Measurements from ENCODE around the gene PLA2G5. TPM values are rescaled to one million over a fixed set of nuclear protein-coding genes. Genes with fewer than 3 reads are reported as not detected.
"Not testable (repeated sequence)": the region's sequence is repeated elsewhere in the genome, so short reads cannot be mapped to it uniquely, and the experiment has no call there.

The PLA2G5 gene
- total RNA-seq = under 1 TPM in 5 of 6 donors, not detected in 1; 0.12 to 0.67 (median 0.35) TPM
- polyA plus RNA-seq = 1 to 10 TPM; 1.7 to 2.0 TPM

- Histone ChIP-seq H3K27ac (no peak within 1 kb of the TSS), H3K4me1 (no peaks in the 10 kb centered on the region), H3K36me3 (no peaks in the 10 kb centered on the region), H3K4me3 (no peak within 1 kb of the TSS), H3K9me3 (no peaks in the 10 kb centered on the region), H3K27me3 (no peaks in the 10 kb centered on the region)
- intact Hi-C loops (cut with DNase I) = no loop called here
- TF ChIP-seq CTCF (IDR thresholded peaks at IDR 0.05) = no peak
- 41 to 47% methylated on average over 7 of the region's 7 CpGs for WGBS, 2 donors
- peak in 1 of 6 donors; percentile 7 for DNase-seq
- peak in 2 of 4 donors; percentile 35 to 46 for ATAC-seq
- no peak for FAIRE-seq
These were observed at the start of gene PLA2G5 for GRCh38 chr1:20069874-20070273. PLA2G5 (plus strand) TSS chr1:20070194; CDS start chr1:20084831, 14,637 bp downstream.

- TF ChIP-seq CTCF (IDR thresholded peaks at IDR 0.05) = no peak
- no peaks in the 10 kb centered on the region for H3K27me3 ChIP-seq
- H3K4me1 ChIP-seq = no peaks in the 10 kb centered on the region
- H3K27ac ChIP-seq = no peak overlapping the region
- DNase-seq (no peak), FAIRE-seq (no peak), ATAC-seq (no peak)
- 74 to 80% methylated on average over 5 of the region's 5 CpGs for WGBS, 2 donors
- intact Hi-C loops (cut with DNase I) = no loop called here
- H3K4me3 ChIP-seq = no peak overlapping the region
- H3K9me3 ChIP-seq = no peaks in the 10 kb centered on the region
- no peaks in the 10 kb centered on the region for H3K36me3 ChIP-seq
These were observed 41.9 kb upstream of the PLA2G5 start for GRCh38 chr1:20028125-20028524.

GRCh38 chr1:20028726-20029125 lies 41.3 kb upstream of the PLA2G5 start:
- Histone ChIP-seq H3K4me3 (no peak overlapping the region), H3K36me3 (no peaks in the 10 kb centered on the region), H3K27ac (no peak overlapping the region), H3K4me1 (no peaks in the 10 kb centered on the region), H3K9me3 (no peaks in the 10 kb centered on the region), H3K27me3 (no peaks in the 10 kb centered on the region)
- FAIRE-seq = no peak
- 72 to 73% methylated on average over 5 of the region's 5 CpGs for WGBS, 2 donors
- ATAC-seq = no peak
- no peak for TF ChIP-seq CTCF (IDR thresholded peaks at IDR 0.05)
- no peak for DNase-seq
- intact Hi-C loops (cut with DNase I) = no loop called here

- no peak for FAIRE-seq
- H3K27ac ChIP-seq = no peak overlapping the region
- intact Hi-C loops (cut with DNase I) = no loop called here
- H3K27me3 ChIP-seq = no peaks in the 10 kb centered on the region
- no peak for TF ChIP-seq CTCF (IDR thresholded peaks at IDR 0.05)
- DNase-seq = no peak
- H3K9me3 ChIP-seq = no peaks in the 10 kb centered on the region
- 78 to 79% methylated on average over 20 of the region's 20 CpGs for WGBS, 2 donors
- H3K36me3 ChIP-seq = no peaks in the 10 kb centered on the region
- no peak for ATAC-seq
- H3K4me1 ChIP-seq = no peaks in the 10 kb centered on the region
- H3K4me3 ChIP-seq = no peak overlapping the region
These were observed 40.6 kb upstream of the PLA2G5 start for GRCh38 chr1:20029178-20029912.

GRCh38 chr1:20030436-20031151 lies 39.4 kb upstream of the PLA2G5 start:
- DNase-seq; H3K27me3 ChIP-seq; H3K9me3 ChIP-seq; FAIRE-seq; intact Hi-C loops (cut with DNase I); H3K27ac ChIP-seq; ATAC-seq; H3K4me3 ChIP-seq; H3K4me1 ChIP-seq; H3K36me3 ChIP-seq: not testable (repeated sequence)
- WGBS, 2 donors = 79 to 90% methylated on average over 6 of the region's 6 CpGs

Measured in pancreas (tissue), 10 donors.